IPS-15b (cell line): Measurements from ENCODE around the gene ZNF195.
"Not testable (repeated sequence)": the region's sequence is repeated elsewhere in the genome, so short reads cannot be mapped to it uniquely, and the experiment has no call there.

Experiments
- H3K27me3 ChIP-seq: one replicate; pipeline ENCODE4 v1.6.1; 2013; ENCODE audit warnings: low read length; ENCODE audit not compliant: control insufficient read depth, insufficient read depth
- H3K36me3 ChIP-seq: one replicate; pipeline ENCODE4 v1.6.1; 2013; ENCODE audit warnings: low read length; ENCODE audit not compliant: control insufficient read depth, insufficient read depth
- H3K4me1 ChIP-seq: one replicate; pipeline ENCODE4 v1.6.1; 2013; ENCODE audit warnings: mild to moderate bottlenecking, low read length; ENCODE audit not compliant: control insufficient read depth, insufficient read depth
- H3K4me3 ChIP-seq: one replicate; pipeline ENCODE4 v1.5.1; 2013; ENCODE audit warnings: low read depth, low read length
- H3K9ac ChIP-seq: one replicate; pipeline ENCODE4 v1.6.1; 2013; ENCODE audit warnings: low read depth, mild to moderate bottlenecking, low read length
- H3K9me3 ChIP-seq: one replicate; pipeline ENCODE4 v1.6.1; 2013; ENCODE audit warnings: mild to moderate bottlenecking, low read length; ENCODE audit not compliant: control insufficient read depth, insufficient read depth

The ZNF195 gene

GRCh38 chr11:3413666-3414065 is 34.7 kb upstream of the ZNF195 start:
- H3K4me3 ChIP-seq, H3K27me3 ChIP-seq, H3K9me3 ChIP-seq, H3K4me1 ChIP-seq, H3K9ac ChIP-seq, H3K36me3 ChIP-seq: not testable (repeated sequence)

- Histone ChIP-seq H3K36me3 (peaks cover 8% of the 10 kb centered on the region), H3K27me3 (no peaks in the 10 kb centered on the region)
These were observed 33.9 kb upstream of the ZNF195 start for GRCh38 chr11:3412837-3413236.

GRCh38 chr11:3408722-3409121 is 29.8 kb upstream of the ZNF195 start:
- not testable (repeated sequence) for H3K4me1 ChIP-seq, H3K9ac ChIP-seq

More at GRCh38 chr11:3412837-3413236, 33.9 kb upstream of the ZNF195 start:
- Histone ChIP-seq H3K9ac (no peak overlapping the region), H3K4me1 (no peaks in the 10 kb centered on the region), H3K9me3 (no peaks in the 10 kb centered on the region), H3K4me3 (no peak overlapping the region)

GRCh38 chr11:3408058-3408605 is 29.2 kb upstream of the ZNF195 start:
- H3K9me3 ChIP-seq, H3K4me1 ChIP-seq, H3K27me3 ChIP-seq, H3K9ac ChIP-seq, H3K4me3 ChIP-seq: not testable (repeated sequence)
- peaks cover 17% of the 10 kb centered on the region for H3K36me3 ChIP-seq

More at GRCh38 chr11:3408722-3409121, 29.8 kb upstream of the ZNF195 start:
- not testable (repeated sequence) for H3K4me3 ChIP-seq, H3K27me3 ChIP-seq, H3K9me3 ChIP-seq
- peaks cover 17% of the 10 kb centered on the region for H3K36me3 ChIP-seq

- peaks cover 23% of the 10 kb centered on the region for H3K36me3 ChIP-seq
- not testable (repeated sequence) for H3K27me3 ChIP-seq, H3K4me3 ChIP-seq, H3K9ac ChIP-seq, H3K9me3 ChIP-seq, H3K4me1 ChIP-seq
These were observed 28.0 kb upstream of the ZNF195 start for GRCh38 chr11:3406937-3407336.

GRCh38 chr11:3406223-3406875 is 27.4 kb upstream of the ZNF195 start:
- not testable (repeated sequence) for H3K4me1 ChIP-seq, H3K9ac ChIP-seq, H3K4me3 ChIP-seq, H3K27me3 ChIP-seq, H3K9me3 ChIP-seq
- H3K36me3 ChIP-seq: peaks cover 23% of the 10 kb centered on the region

GRCh38 chr11:3404076-3404925 is 25.4 kb upstream of the ZNF195 start:
- not testable (repeated sequence) for H3K9ac ChIP-seq

GRCh38 chr11:3402861-3403250 is 23.9 kb upstream of the ZNF195 start:
- H3K9me3 ChIP-seq, H3K27me3 ChIP-seq, H3K4me1 ChIP-seq, H3K4me3 ChIP-seq, H3K9ac ChIP-seq: not testable (repeated sequence)
- peaks cover 26% of the 10 kb centered on the region for H3K36me3 ChIP-seq

More at GRCh38 chr11:3404076-3404925, 25.4 kb upstream of the ZNF195 start:
- H3K36me3 ChIP-seq: peaks cover 26% of the 10 kb centered on the region
- H3K9me3 ChIP-seq, H3K4me1 ChIP-seq, H3K27me3 ChIP-seq, H3K4me3 ChIP-seq: not testable (repeated sequence)

- H3K4me1 ChIP-seq, H3K9ac ChIP-seq, H3K4me3 ChIP-seq, H3K9me3 ChIP-seq, H3K27me3 ChIP-seq: not testable (repeated sequence)
- peaks cover 26% of the 10 kb centered on the region for H3K36me3 ChIP-seq
These were observed 23.4 kb upstream of the ZNF195 start for GRCh38 chr11:3402181-3402860.

- not testable (repeated sequence) for H3K9me3 ChIP-seq, H3K4me1 ChIP-seq, H3K4me3 ChIP-seq, H3K27me3 ChIP-seq, H3K9ac ChIP-seq
- peaks cover 22% of the 10 kb centered on the region for H3K36me3 ChIP-seq
These were observed 22.1 kb upstream of the ZNF195 start for GRCh38 chr11:3401052-3401451.

GRCh38 chr11:3398509-3398908 is 19.6 kb upstream of the ZNF195 start:
- not testable (repeated sequence) for H3K9ac ChIP-seq, H3K27me3 ChIP-seq, H3K4me1 ChIP-seq, H3K4me3 ChIP-seq, H3K9me3 ChIP-seq
- H3K36me3 ChIP-seq: peaks cover 21% of the 10 kb centered on the region
